HepG2 (cell line): Measurements from ENCODE around the gene SOAT2. TPM values are rescaled to one million over a fixed set of nuclear protein-coding genes. Genes with fewer than 3 reads are reported as not detected.

Experiments used
- ATAC-seq: fragments of 200-7000 bp; cut with Tn5 transposase; 3 replicates; pipeline ENCODE4 v1.9.1; 2020; ENCODE audit warnings: mild to moderate bottlenecking, moderate library complexity
- BruUV-seq: library from RNA; stranded (reverse); fragments of 400-500 nt; replicated peaks from 2 replicates; lab custom pipeline; 2021; lab: Mats Ljungman, UMichigan
- CTCF ChIA-PET: fragments of 300-600 bp; formaldehyde crosslinking; extraction: SDS; loops from one replicate; lab custom pipeline; 2021; ENCODE audit warnings: low total read pairs, inconsistent platforms, low intra/inter-chr PET ratio; lab: Yijun Ruan, JAX
- POLR2A ChIA-PET: fragments of 350-600 bp; sonication (Branson Sonifier 250); formaldehyde crosslinking; loops from one replicate; lab custom pipeline; 2020; ENCODE audit warnings: antibody characterized with exemption, inconsistent platforms; lab: Yijun Ruan, JAX
- DNase-seq: peaks from one replicate; pipeline ENCODE4 v3.0.0-alpha.2; 2015; ENCODE audit warnings: low spot score
- FAIRE-seq: peaks from 3 replicates; lab custom pipeline; 2011; peaks lifted over from hg19 to GRCh38; lab: Jason Lieb, UNC
- H2AFZ ChIP-seq: one replicate; pipeline ENCODE4 v1.6.1; 2011; ENCODE audit warnings: low read length, inconsistent platforms
- H3K27ac ChIP-seq: fragments of 300-600 bp; 3 replicates; pipeline ENCODE4 v1.8.0; 2011; ENCODE audit warnings: mixed run types, mild to moderate bottlenecking, mixed read lengths, low read length, inconsistent platforms; ENCODE audit not compliant: insufficient read depth; ENCODE audit errors: extremely low read length
- H3K27me3 ChIP-seq, 2 experiments: fragments of 200-600 bp in 1 of 2; 2 replicates in 1 of 2; 3 replicates in 1 of 2; pipeline versions ENCODE4 v1.6.0 to v1.8.0; 2011; ENCODE audit warnings: low read length in 2 of 2, mild to moderate bottlenecking in 2 of 2, moderate library complexity in 2 of 2, inconsistent platforms in 1 of 2; ENCODE audit not compliant: insufficient read depth in 2 of 2, control insufficient read depth in 1 of 2
- H3K36me3 ChIP-seq, 2 experiments: fragments of 200-600 bp in 1 of 2; replicated peaks in 1 of 2; 2 replicates in 1 of 2; 3 replicates in 1 of 2; pipeline versions ENCODE4 v1.5.1 to v1.8.0; 2011; ENCODE audit warnings: low read length in 2 of 2, inconsistent platforms in 1 of 2; ENCODE audit not compliant: insufficient read depth in 2 of 2, control insufficient read depth in 1 of 2
- H3K4me1 ChIP-seq: 2 replicates; pipeline ENCODE4 v1.5.1; 2012; ENCODE audit warnings: low read length, inconsistent platforms; ENCODE audit not compliant: insufficient read depth
- H3K4me2 ChIP-seq: 2 replicates; pipeline ENCODE4 v1.6.0; 2011; ENCODE audit warnings: low read depth, low read length, inconsistent platforms
- H3K4me3 ChIP-seq, 3 experiments: fragments of 200-600 bp in 1 of 3; sonication (generic), shearing (Covaris generic) in 1 of 3; replicated peaks in 1 of 3; 2 replicates each; pipeline ENCODE4 v1.5.1; 2011 to 2016; ENCODE audit warnings: low read length in 3 of 3, inconsistent platforms in 2 of 3, low read depth in 2 of 3, mild to moderate bottlenecking in 2 of 3, control low read depth in 1 of 3, mixed read lengths in 1 of 3; ENCODE audit not compliant: insufficient read depth in 1 of 3
- H3K79me2 ChIP-seq: one replicate; pipeline ENCODE4 v1.6.1; 2011; ENCODE audit warnings: low read length, inconsistent platforms; ENCODE audit not compliant: insufficient read depth
- H3K9ac ChIP-seq: 2 replicates; pipeline ENCODE4 v1.6.0; 2011; ENCODE audit warnings: mild to moderate bottlenecking, low read depth, low read length, inconsistent platforms; ENCODE audit not compliant: insufficient read depth
- H3K9me3 ChIP-seq: 2 replicates; pipeline ENCODE4 v1.5.1; 2012; ENCODE audit warnings: mild to moderate bottlenecking, low read length
- H4K20me1 ChIP-seq: 2 replicates; pipeline ENCODE4 v1.6.0; 2011; ENCODE audit warnings: inconsistent platforms, mild to moderate bottlenecking, low read length, moderate library complexity; ENCODE audit not compliant: insufficient read depth
- KDM4B ChIP-seq: sonication (generic); formaldehyde crosslinking; IDR thresholded peaks from 2 replicates; pipeline ENCODE4 v1.4.0; 2020; ENCODE audit warnings: missing genetic modification reagents
- NFRKB ChIP-seq: fragments of 450-650 bp; IDR thresholded peaks from 2 replicates; pipeline ENCODE4 v1.6.1; 2017
- NRL ChIP-seq: sonication (generic); formaldehyde crosslinking; IDR thresholded peaks from 2 replicates; pipeline ENCODE4 v1.5.0; 2020; ENCODE audit warnings: missing genetic modification reagents, mild to moderate bottlenecking, moderate library complexity, borderline replicate concordance
- STAG1 ChIP-seq: sonication (generic); formaldehyde crosslinking; IDR thresholded peaks from 2 replicates; pipeline ENCODE4 v1.4.0; 2020; ENCODE audit warnings: missing genetic modification reagents
- ZSCAN25 ChIP-seq: sonication (generic); formaldehyde crosslinking; IDR thresholded peaks from 2 replicates; pipeline ENCODE4 v1.8.0; 2022; ENCODE audit warnings: mild to moderate bottlenecking, missing genetic modification reagents
- WGBS: methylation state at CpG from one replicate; pipeline ENCODE4 v1.1.6; 2017; ENCODE audit warnings: low lambda C conversion rate; 5-methylcytosine and 5-hydroxymethylcytosine counted together
- in situ Hi-C: cut with HindIII; loops from 2 replicates; pipeline ENCODE4 v1.10.0; 2017; ENCODE audit warnings: low pct_unique_long_range_greater_than_20kb; ENCODE audit not compliant: extremely low pct_ligation_motif_present
- intact Hi-C: fragments of 100-400 bp; cut with micrococcal nuclease; formaldehyde crosslinking; loops from one replicate; pipeline ENCODE4 v1.10.0; 2022; ENCODE audit not compliant: unreplicated experiment
- polyA plus RNA-seq, 8 experiments: library from polyadenylated mRNA; depleted of rRNA in 3 of 8; stranded (reverse) in 7 of 8; unstranded in 1 of 8; fragments of >200 nt; fragmentation: Illumina TruSeq in 4 of 8; extraction: Trizol in 4 of 8; gene quantifications; 2 replicates each; pipeline versions ENCODE4 v1.2.1 to v1.2.3, GENCODE V29; 2011 to 2016; ENCODE audit warnings: low read depth in 4 of 8, missing spikeins in 1 of 8, mixed read lengths in 1 of 8; ENCODE audit not compliant: insufficient read depth in 1 of 8
- total RNA-seq, 5 experiments: library from RNA; depleted of rRNA; stranded (reverse); fragments of >200 nt; fragmentation: Illumina TruSeq; extraction: Trizol; gene quantifications; 2 replicates each; pipeline ENCODE4 v1.2.3, GENCODE V29; 2016; ENCODE audit warnings: low read depth in 1 of 5
- TF ChIP-seq, protein P1 (sequence below): sonication (generic); formaldehyde crosslinking; IDR thresholded peaks from 2 replicates; pipeline ENCODE4 v1.4.0; 2020; ENCODE audit warnings: missing genetic modification reagents, borderline replicate concordance

Gene SOAT2
- total and polyA plus RNA-seq, 2 of the 13 experiments (the other 11 are each of a cell fraction or from before 2014, with no cell fraction given): 14.9 to 108 TPM

DNA sequence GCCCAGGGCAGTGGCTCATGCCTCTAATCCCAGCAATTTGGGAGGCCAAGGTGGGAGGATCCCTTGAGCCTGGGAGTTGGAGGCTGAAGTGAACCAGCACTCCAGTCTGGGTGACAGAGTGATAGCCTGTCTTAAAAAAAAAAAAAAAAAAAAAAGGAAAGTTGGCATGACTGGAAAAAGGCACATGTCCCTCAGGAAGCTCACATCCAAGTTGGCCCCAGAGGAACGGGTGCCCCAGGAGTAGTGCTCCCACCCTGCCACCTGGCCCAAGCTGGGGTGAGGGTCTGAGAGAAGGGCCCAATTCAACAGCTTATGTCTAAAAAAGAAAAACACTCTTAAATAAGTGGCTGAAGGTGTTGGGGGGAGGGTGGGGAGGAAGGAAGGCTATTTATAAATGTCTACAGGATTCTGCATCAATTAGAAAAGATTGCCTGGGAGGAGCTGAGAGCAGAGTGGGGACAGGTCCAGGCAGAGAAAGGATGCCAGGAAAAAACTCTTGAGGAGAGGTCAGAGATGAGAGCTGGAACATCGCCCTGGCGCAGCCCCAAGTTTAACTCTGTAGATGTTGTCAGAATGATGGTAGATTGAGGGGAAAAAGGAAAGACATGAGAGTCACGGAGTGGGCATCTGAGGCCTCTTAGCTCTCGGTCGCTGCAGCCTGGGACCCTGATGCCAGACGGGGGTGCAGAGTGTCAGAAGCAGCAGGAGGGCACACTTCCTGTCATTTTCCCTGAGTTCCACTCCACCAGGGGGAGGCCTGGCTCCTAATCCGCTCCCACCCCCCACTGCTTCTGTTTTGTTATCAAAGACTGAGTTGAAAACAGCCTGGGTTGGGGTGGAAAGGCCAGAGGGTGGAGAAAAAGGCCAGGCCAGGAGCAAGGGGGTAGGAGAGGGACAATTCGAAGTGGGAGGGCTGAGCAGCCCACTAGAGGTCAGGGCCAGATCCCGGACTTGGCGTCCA, 31.4 kb upstream of the SOAT2 start:
- 85% methylated on average over 11 of the region's 11 CpGs for WGBS
- DNase-seq (no peak), FAIRE-seq (no peak)
- Histone ChIP-seq H3K4me2 (no peak overlapping the region), H3K27me3 (no peaks in the 10 kb centered on the region), H3K9me3 (no peaks in the 10 kb centered on the region)
- ChIA-PET POLR2A (no interaction called here), CTCF (no interaction called here)
- intact Hi-C loops: no loop called here
- BruUV-seq: no TSS peak
- TF ChIP-seq STAG1 (CRISPR knock-in tag): 0 out of 2 replicates have a peak, but pooled peaks have one; percentile 13
- TF ChIP-seq, protein P1, sequence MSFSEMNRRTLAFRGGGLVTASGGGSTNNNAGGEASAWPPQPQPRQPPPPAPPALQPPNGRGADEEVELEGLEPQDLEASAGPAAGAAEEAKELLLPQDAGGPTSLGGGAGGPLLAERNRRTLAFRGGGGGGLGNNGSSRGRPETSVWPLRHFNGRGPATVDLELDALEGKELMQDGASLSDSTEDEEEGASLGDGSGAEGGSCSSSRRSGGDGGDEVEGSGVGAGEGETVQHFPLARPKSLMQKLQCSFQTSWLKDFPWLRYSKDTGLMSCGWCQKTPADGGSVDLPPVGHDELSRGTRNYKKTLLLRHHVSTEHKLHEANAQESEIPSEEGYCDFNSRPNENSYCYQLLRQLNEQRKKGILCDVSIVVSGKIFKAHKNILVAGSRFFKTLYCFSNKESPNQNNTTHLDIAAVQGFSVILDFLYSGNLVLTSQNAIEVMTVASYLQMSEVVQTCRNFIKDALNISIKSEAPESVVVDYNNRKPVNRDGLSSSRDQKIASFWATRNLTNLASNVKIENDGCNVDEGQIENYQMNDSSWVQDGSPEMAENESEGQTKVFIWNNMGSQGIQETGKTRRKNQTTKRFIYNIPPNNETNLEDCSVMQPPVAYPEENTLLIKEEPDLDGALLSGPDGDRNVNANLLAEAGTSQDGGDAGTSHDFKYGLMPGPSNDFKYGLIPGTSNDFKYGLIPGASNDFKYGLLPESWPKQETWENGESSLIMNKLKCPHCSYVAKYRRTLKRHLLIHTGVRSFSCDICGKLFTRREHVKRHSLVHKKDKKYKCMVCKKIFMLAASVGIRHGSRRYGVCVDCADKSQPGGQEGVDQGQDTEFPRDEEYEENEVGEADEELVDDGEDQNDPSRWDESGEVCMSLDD (CRISPR knock-in tag): no peak
- TF ChIP-seq, all 625 proteins: peak for 1
- no peak for ATAC-seq
- peaks cover 1 to 12% of the 10 kb centered on the region in 2 experiments; a peak in 2 of 5 replicates for H3K36me3 ChIP-seq
- H3K9ac ChIP-seq: no peak overlapping the region
- no peaks in the 10 kb centered on the region for H3K79me2 ChIP-seq
- in situ Hi-C loops: no loop called here
- H3K27ac ChIP-seq: no peak overlapping the region
- no peak overlapping the region for H3K4me3 ChIP-seq
- no peak overlapping the region for H2AFZ ChIP-seq
- no peaks in the 10 kb centered on the region for H4K20me1 ChIP-seq
- H3K4me1 ChIP-seq: peaks cover 38% of the 10 kb centered on the region

DNA sequence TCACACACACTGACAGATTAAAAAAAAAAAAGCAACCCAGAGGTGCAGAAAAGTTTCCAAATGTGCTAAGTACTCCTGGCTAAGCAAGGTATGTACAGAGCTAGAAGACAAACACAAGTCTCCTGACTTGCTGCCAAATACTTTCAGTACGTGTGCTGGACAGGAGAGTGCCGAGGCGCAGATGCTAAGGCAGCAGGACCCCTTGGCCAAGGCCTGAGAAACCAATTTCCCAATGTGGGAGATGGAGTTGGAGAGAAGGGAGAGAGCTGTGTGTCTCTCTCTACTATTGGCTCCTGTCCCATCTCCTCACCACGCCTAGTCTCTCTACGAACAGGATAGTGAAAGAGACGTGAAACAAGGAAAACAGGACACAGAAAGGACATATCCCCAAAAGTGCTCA, 29.4 kb upstream of the SOAT2 start:
- ChIA-PET CTCF (no interaction called here), POLR2A (no interaction called here)
- Histone ChIP-seq H2AFZ (no peak overlapping the region), H3K9me3 (no peaks in the 10 kb centered on the region), H3K36me3 (peaks cover 1 to 12% of the 10 kb centered on the region in 2 experiments; a peak in 2 of 5 replicates), H3K4me2 (no peak overlapping the region), H3K27ac (no peak overlapping the region), H4K20me1 (no peaks in the 10 kb centered on the region), H3K79me2 (no peaks in the 10 kb centered on the region), H3K9ac (no peak overlapping the region), H3K27me3 (no peaks in the 10 kb centered on the region), H3K4me3 (no peak overlapping the region), H3K4me1 (peaks cover 56% of the 10 kb centered on the region)
- in situ Hi-C loops (no loop called here), intact Hi-C loops (no loop called here)
- 95% methylated on average over 6 of the region's 6 CpGs for WGBS
- FAIRE-seq (no peak), DNase-seq (no peak), ATAC-seq (no peak)
- BruUV-seq: no TSS peak
- no peak for TF ChIP-seq KDM4B (CRISPR knock-in tag)
- no peak for TF ChIP-seq NFRKB
- TF ChIP-seq NRL (CRISPR knock-in tag): no peak
- no peak for TF ChIP-seq ZSCAN25
